Measurements from ENCODE around the gene CAMK1D. TPM values are rescaled to one million over a fixed set of nuclear protein-coding genes. Genes with fewer than 3 reads are reported as not detected.

The CAMK1D gene
- total RNA-seq, 2 experiments from 2014 or later: 2.4 to 2.8 TPM

- ATAC-seq (no peak), DNase-seq (no peak)
- Mint-ChIP-seq H3K36me3 (no peaks in the 10 kb centered on the region), H3K9me3 (ENCODE audit: low read depth) (no peaks in the 10 kb centered on the region), H3K4me1 (peaks cover 14% of the 10 kb centered on the region), H3K27me3 (no peaks in the 10 kb centered on the region), H3K4me3 (no peak overlapping the region), H3K27ac (no peak overlapping the region)
- CTCF ChIA-PET: no interaction called here
These were observed 117.5 kb downstream of the CAMK1D start for GRCh38 chr10:12466704-12467305.

DNA sequence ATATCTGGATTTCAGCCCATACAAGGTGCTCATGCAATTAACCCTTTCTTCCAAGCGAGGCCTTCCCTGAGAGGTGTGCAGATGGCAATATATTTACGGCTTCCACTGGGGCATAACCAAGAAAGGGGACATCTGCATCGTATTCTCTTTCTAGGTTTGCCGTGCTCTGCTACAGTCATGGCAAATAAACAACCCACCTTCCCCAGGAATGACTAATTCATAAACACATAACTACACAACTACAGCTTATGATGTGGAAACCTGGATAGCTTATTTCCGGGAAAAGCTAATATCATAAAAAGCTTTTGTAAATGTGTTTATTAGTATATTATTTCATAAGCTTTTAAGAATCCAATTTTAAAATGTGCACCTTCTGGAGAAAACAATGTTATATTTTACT is 120.0 kb downstream of the CAMK1D start:
- H3K9me3 Mint-ChIP-seq (ENCODE audit: low read depth): no peaks in the 10 kb centered on the region
- ATAC-seq (no peak), DNase-seq (no peak)
- H3K27ac Mint-ChIP-seq: no peak overlapping the region
- H3K4me1 Mint-ChIP-seq: peaks cover 13% of the 10 kb centered on the region
- H3K4me3 Mint-ChIP-seq: no peak overlapping the region
- H3K36me3 Mint-ChIP-seq: no peaks in the 10 kb centered on the region
- no peaks in the 10 kb centered on the region for H3K27me3 Mint-ChIP-seq
- CTCF ChIA-PET: no interaction called here

GRCh38 chr10:12470719-12471118 is 121.4 kb downstream of the CAMK1D start:
- no peaks in the 10 kb centered on the region for H3K27me3 Mint-ChIP-seq
- CTCF ChIA-PET: no interaction called here
- no peaks in the 10 kb centered on the region for H3K9me3 Mint-ChIP-seq (ENCODE audit: low read depth)
- no peak overlapping the region for H3K27ac Mint-ChIP-seq
- ATAC-seq: no peak
- H3K4me3 Mint-ChIP-seq: no peak overlapping the region
- H3K4me1 Mint-ChIP-seq: peaks cover 12% of the 10 kb centered on the region
- no peaks in the 10 kb centered on the region for H3K36me3 Mint-ChIP-seq
- DNase-seq: no peak

DNA sequence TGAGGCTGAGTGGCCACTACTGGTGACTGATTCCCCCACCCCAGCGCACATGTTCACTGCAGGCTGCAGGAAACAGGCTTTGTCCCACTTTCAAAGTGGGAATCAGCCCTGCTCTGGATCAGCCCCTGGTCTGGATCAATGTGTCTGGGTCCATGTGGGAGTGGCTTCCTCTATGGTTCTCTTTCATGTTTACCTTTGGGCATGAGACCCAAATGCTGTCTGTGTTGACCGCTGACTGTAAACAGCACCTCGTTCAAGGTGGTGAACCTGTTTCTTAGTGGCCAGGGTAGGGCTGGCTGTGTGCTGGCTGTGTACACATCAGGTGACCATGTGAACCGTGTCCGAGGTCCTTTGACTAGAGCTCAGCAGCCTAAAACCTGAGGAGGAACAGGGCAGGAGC is 121.8 kb downstream of the CAMK1D start:
- Mint-ChIP-seq H3K4me3 (no peak overlapping the region), H3K36me3 (no peaks in the 10 kb centered on the region), H3K9me3 (ENCODE audit: low read depth) (no peaks in the 10 kb centered on the region), H3K4me1 (peaks cover 9% of the 10 kb centered on the region), H3K27me3 (no peaks in the 10 kb centered on the region), H3K27ac (no peak overlapping the region)
- ATAC-seq: no peak
- no peak for DNase-seq
- CTCF ChIA-PET: no interaction called here

GRCh38 chr10:12473491-12473890 is 124.1 kb downstream of the CAMK1D start:
- ATAC-seq: no peak
- CTCF ChIA-PET: no interaction called here

GRCh38 chr10:12474727-12475412 is 125.5 kb downstream of the CAMK1D start:
- DNase-seq (no peak), ATAC-seq (no peak)
- Mint-ChIP-seq H3K27me3 (no peaks in the 10 kb centered on the region), H3K36me3 (no peaks in the 10 kb centered on the region), H3K27ac (no peak overlapping the region), H3K4me3 (no peak overlapping the region), H3K4me1 (no peaks in the 10 kb centered on the region), H3K9me3 (ENCODE audit: low read depth) (no peaks in the 10 kb centered on the region)
- CTCF ChIA-PET: no interaction called here

More at GRCh38 chr10:12473491-12473890, 124.1 kb downstream of the CAMK1D start:
- DNase-seq: no peak
- H3K36me3 Mint-ChIP-seq: no peaks in the 10 kb centered on the region
- no peak overlapping the region for H3K4me3 Mint-ChIP-seq
- no peaks in the 10 kb centered on the region for H3K9me3 Mint-ChIP-seq (ENCODE audit: low read depth)
- H3K27me3 Mint-ChIP-seq: no peaks in the 10 kb centered on the region
- H3K27ac Mint-ChIP-seq: no peak overlapping the region
- no peaks in the 10 kb centered on the region for H3K4me1 Mint-ChIP-seq

DNA sequence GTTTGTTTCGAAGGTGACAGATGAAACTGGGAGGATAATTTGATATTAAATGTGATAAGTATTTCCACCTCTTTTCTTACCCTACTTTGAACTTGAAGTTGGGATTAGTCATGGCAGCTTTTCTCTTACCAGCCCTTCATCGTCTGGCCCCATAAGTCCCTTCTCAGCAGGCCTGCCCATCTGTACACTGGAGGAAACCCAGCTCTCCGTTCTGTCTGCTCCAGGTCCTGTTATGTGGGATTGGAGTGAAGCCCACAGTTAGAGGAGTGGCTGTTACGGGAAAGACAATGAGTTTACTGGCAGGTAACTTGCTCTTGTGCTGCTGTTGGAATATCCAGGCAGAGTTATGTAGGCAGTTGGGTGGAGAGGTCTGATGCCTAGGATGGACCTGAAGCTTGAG is 127.3 kb downstream of the CAMK1D start:
- H3K4me1 Mint-ChIP-seq: no peaks in the 10 kb centered on the region
- CTCF ChIA-PET: no interaction called here
- H3K9me3 Mint-ChIP-seq (ENCODE audit: low read depth): no peaks in the 10 kb centered on the region
- H3K4me3 Mint-ChIP-seq: no peak overlapping the region
- ATAC-seq: no peak
- H3K27ac Mint-ChIP-seq: no peak overlapping the region
- H3K27me3 Mint-ChIP-seq: no peaks in the 10 kb centered on the region
- H3K36me3 Mint-ChIP-seq: no peaks in the 10 kb centered on the region
- no peak for DNase-seq

DNA sequence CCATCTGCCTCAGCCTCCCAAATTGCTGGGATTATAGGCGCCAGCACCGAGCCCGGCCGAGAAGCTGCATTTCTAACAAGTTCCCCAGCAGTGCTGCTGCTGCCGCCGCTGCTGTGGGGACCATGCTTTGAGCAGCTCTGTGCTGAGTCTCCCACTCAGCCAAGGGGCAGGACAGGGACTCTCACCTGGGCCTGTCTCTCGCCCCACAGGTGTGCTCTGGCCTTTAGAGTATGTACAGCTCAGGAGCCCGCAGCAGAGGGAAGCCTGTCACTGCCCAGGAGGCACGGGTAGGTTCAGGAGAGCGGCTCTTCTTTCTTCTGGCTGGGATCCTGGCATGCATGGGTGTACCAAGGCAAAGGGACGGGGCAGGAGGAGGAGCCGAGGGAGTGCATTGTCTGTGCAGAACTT is 130.1 kb downstream of the CAMK1D start:
- Mint-ChIP-seq H3K4me3 (no peak overlapping the region), H3K27ac (no peak overlapping the region), H3K27me3 (no peaks in the 10 kb centered on the region), H3K9me3 (ENCODE audit: low read depth) (no peaks in the 10 kb centered on the region), H3K4me1 (no peaks in the 10 kb centered on the region), H3K36me3 (no peaks in the 10 kb centered on the region)
- CTCF ChIA-PET: no interaction called here
- DNase-seq: no peak
- no peak for ATAC-seq

- Mint-ChIP-seq H3K27ac (no peak overlapping the region), H3K27me3 (no peaks in the 10 kb centered on the region), H3K4me1 (peaks cover under 1% of the 10 kb centered on the region), H3K9me3 (ENCODE audit: low read depth) (no peaks in the 10 kb centered on the region), H3K36me3 (no peaks in the 10 kb centered on the region), H3K4me3 (no peak overlapping the region)
- ATAC-seq (no peak), DNase-seq (no peak)
- CTCF ChIA-PET: no interaction called here
These were observed 130.6 kb downstream of the CAMK1D start for GRCh38 chr10:12479924-12480323.

- H3K27ac Mint-ChIP-seq: no peak overlapping the region
- H3K27me3 Mint-ChIP-seq: no peaks in the 10 kb centered on the region
- H3K4me1 Mint-ChIP-seq: peaks cover 6% of the 10 kb centered on the region
- no peak for ATAC-seq
- no peak overlapping the region for H3K4me3 Mint-ChIP-seq
- H3K9me3 Mint-ChIP-seq (ENCODE audit: low read depth): no peaks in the 10 kb centered on the region
- CTCF ChIA-PET: interaction anchor here (0.5 kb wide), 1 partner anchor 93 kb away, joined by 3 read pairs; no protein-coding TSS in a partner anchor
- H3K36me3 Mint-ChIP-seq: no peaks in the 10 kb centered on the region
- no peak for DNase-seq
These were observed 131.1 kb downstream of the CAMK1D start for GRCh38 chr10:12480440-12480839.

DNA sequence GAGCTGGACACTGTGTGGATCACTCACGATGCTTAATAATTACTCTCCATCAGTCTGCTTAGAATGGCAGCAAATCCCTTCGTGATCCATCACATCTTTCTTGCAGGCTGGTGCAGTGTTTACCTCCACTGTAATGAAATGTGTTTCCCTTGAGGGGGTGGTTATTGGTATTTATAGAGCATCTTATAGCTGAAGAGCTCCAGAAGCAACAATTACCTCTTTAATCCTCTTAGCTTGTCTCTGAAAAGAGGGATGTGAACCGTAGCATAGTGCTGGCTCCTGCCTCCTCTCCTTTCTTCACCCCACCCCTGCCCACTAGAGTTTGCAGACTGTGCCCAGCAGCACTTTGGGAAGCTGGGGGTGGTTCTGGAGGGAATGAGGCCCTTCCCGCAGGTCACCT is 132.6 kb downstream of the CAMK1D start:
- DNase-seq (no peak), ATAC-seq (no peak)
- H3K9me3 Mint-ChIP-seq (ENCODE audit: low read depth): no peaks in the 10 kb centered on the region
- no peaks in the 10 kb centered on the region for H3K27me3 Mint-ChIP-seq
- CTCF ChIA-PET: no interaction called here
- H3K36me3 Mint-ChIP-seq: no peaks in the 10 kb centered on the region
- H3K4me1 Mint-ChIP-seq: peaks cover 9% of the 10 kb centered on the region
- H3K27ac Mint-ChIP-seq: no peak overlapping the region
- H3K4me3 Mint-ChIP-seq: no peak overlapping the region

DNA sequence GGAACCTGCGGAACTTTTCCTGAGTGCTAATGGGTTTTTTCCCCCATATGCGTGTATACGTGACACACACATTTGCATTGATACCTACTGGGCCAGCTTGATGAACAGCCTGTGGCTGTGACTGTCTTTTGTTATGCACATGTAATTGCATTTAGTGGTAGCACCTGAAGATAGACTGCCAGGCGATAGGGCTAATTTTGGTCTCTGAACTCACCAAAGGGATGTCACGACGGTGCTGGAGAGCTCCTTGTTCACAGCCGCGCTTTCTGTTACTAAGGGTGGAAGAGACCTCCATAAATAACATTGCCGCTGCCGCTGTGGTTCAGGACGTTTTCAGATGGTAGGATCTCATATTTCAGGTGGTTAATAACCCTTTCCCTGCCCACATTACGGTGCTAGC is 133.2 kb downstream of the CAMK1D start:
- H3K27me3 Mint-ChIP-seq: no peaks in the 10 kb centered on the region

GRCh38 chr10:12484002-12484918 is 134.9 kb downstream of the CAMK1D start:
- peaks cover 9% of the 10 kb centered on the region for H3K4me1 Mint-ChIP-seq
- H3K27ac Mint-ChIP-seq: no peak overlapping the region
- ATAC-seq (no peak), DNase-seq (no peak)
- H3K27me3 Mint-ChIP-seq: no peaks in the 10 kb centered on the region
- no peaks in the 10 kb centered on the region for H3K9me3 Mint-ChIP-seq (ENCODE audit: low read depth)
- CTCF ChIA-PET: interaction anchor here (0.5 to 2.1 kb wide), 3 partner anchors 172 to 358 kb away, joined by 3 to 11 read pairs (median 3); no protein-coding TSS in a partner anchor
- no peaks in the 10 kb centered on the region for H3K36me3 Mint-ChIP-seq
- H3K4me3 Mint-ChIP-seq: no peak overlapping the region

More for the DNA sequence above, 133.2 kb downstream of the CAMK1D start:
- peaks cover 9% of the 10 kb centered on the region for H3K4me1 Mint-ChIP-seq
- no peak overlapping the region for H3K4me3 Mint-ChIP-seq
- H3K9me3 Mint-ChIP-seq (ENCODE audit: low read depth): no peaks in the 10 kb centered on the region
- no peaks in the 10 kb centered on the region for H3K36me3 Mint-ChIP-seq
- ATAC-seq (no peak), DNase-seq (no peak)
- no peak overlapping the region for H3K27ac Mint-ChIP-seq
- CTCF ChIA-PET: no interaction called here
